GM23248 (cell line): ENCODE data around the gene DOP1A. TPM values are rescaled to one million over a fixed set of nuclear protein-coding genes. Genes with fewer than 3 reads are reported as not detected.

Source experiments
- DNase-seq: peaks from one replicate; pipeline ENCODE4 v3.0.0-alpha.2; 2015
- H2AFZ ChIP-seq: fragments of 200-600 bp; sonication (generic); 2 replicates; pipeline ENCODE4 v1.6.1; 2016; ENCODE audit warnings: antibody characterized with exemption
- H3F3A ChIP-seq: fragments of 200-600 bp; sonication (generic); 2 replicates; pipeline ENCODE4 v1.6.1; 2016; ENCODE audit warnings: mild to moderate bottlenecking, antibody characterized with exemption, mixed run types; ENCODE audit not compliant: insufficient read depth
- H3K27ac ChIP-seq: fragments of 200-600 bp; sonication (generic); 2 replicates; pipeline ENCODE4 v1.5.1; 2016; ENCODE audit warnings: mild to moderate bottlenecking
- H3K27me3 ChIP-seq: fragments of 200-600 bp; sonication (generic); replicated peaks from 2 replicates; pipeline ENCODE4 v1.6.1; 2016; ENCODE audit warnings: mild to moderate bottlenecking; ENCODE audit not compliant: insufficient read depth
- H3K36me3 ChIP-seq: fragments of 200-600 bp; sonication (generic); 2 replicates; pipeline ENCODE4 v1.6.1; 2016; ENCODE audit warnings: low read depth, mild to moderate bottlenecking
- H3K4me1 ChIP-seq: fragments of 200-600 bp; sonication (generic); 2 replicates; pipeline ENCODE4 v1.6.1; 2016; ENCODE audit warnings: mild to moderate bottlenecking; ENCODE audit not compliant: insufficient read depth
- H3K4me2 ChIP-seq: fragments of 200-600 bp; sonication (generic); one replicate; pipeline ENCODE4 v1.6.1; 2016; ENCODE audit warnings: mild to moderate bottlenecking; ENCODE audit not compliant: unreplicated experiment
- H3K4me3 ChIP-seq: fragments of 200-600 bp; sonication (generic); 2 replicates; pipeline ENCODE4 v1.5.1; 2016; ENCODE audit warnings: mild to moderate bottlenecking
- H3K79me2 ChIP-seq: fragments of 200-600 bp; sonication (generic); 2 replicates; pipeline ENCODE4 v1.6.1; 2016; ENCODE audit warnings: mild to moderate bottlenecking; ENCODE audit not compliant: insufficient read depth
- H3K9ac ChIP-seq: fragments of 200-600 bp; sonication (generic); 2 replicates; pipeline ENCODE4 v1.6.1; 2016; ENCODE audit warnings: mild to moderate bottlenecking
- H3K9me2 ChIP-seq: fragments of 200-600 bp; sonication (generic); 2 replicates; pipeline ENCODE4 v1.6.1; 2016; ENCODE audit warnings: mixed run types, mild to moderate bottlenecking, moderate library complexity; ENCODE audit not compliant: insufficient read depth
- H3K9me3 ChIP-seq: fragments of 200-600 bp; sonication (generic); one replicate; pipeline ENCODE4 v1.6.1; 2017; ENCODE audit warnings: low read depth
- H4K20me1 ChIP-seq: fragments of 200-600 bp; sonication (generic); 2 replicates; pipeline ENCODE4 v1.6.0; 2016; ENCODE audit not compliant: insufficient read depth
- EZH2 ChIP-seq: fragments of 200-600 bp; sonication (generic); IDR thresholded peaks from 2 replicates; pipeline ENCODE4 v1.6.1; 2018; ENCODE audit warnings: antibody characterized with exemption, mild to moderate bottlenecking; ENCODE audit not compliant: insufficient read depth, poor library complexity, severe bottlenecking
- EZH2phosphoT487 ChIP-seq: fragments of 200-600 bp; sonication (generic); IDR thresholded peaks from 2 replicates; pipeline ENCODE4 v1.6.1; 2018; ENCODE audit warnings: antibody characterized with exemption, moderate library complexity, mild to moderate bottlenecking, low read depth; ENCODE audit not compliant: insufficient read depth
- WGBS, 2 experiments: methylation state at CpG; one replicate each; pipeline ENCODE4 v1.1.6; 2015 to 2017; ENCODE audit warnings: low lambda C conversion rate in 2 of 2, low coverage in 1 of 2; ENCODE audit errors: missing lambda C conversion rate in 2 of 2; 5-methylcytosine and 5-hydroxymethylcytosine counted together
- in situ Hi-C: fragments of 300-500 bp; cut with MboI; formaldehyde crosslinking; loops from 2 replicates; pipeline ENCODE4 v1.15.0; 2020
- polyA plus RNA-seq: library from polyadenylated mRNA; unstranded; fragments of >200 nt; fragmentation: Nextera tagmentation; extraction: Ambion mirVana; gene quantifications from 2 replicates; pipeline ENCODE4 v1.2.1, GENCODE V29; 2016
- total RNA-seq: library from RNA; depleted of rRNA; stranded (reverse); fragments of >200 nt; shearing (Covaris generic); gene quantifications from 2 replicates; pipeline ENCODE4 v1.2.3, GENCODE V29; 2014; rRNA removed

Gene DOP1A
- total and polyA plus RNA-seq, 2 experiments from 2014 or later, result 3.5 to 18.2 TPM

- H3K9ac ChIP-seq, result peak overlapping the region; percentile 41
- in situ Hi-C loops, result no loop called here
- H3K9me2 ChIP-seq, result no peaks in the 10 kb centered on the region
- H3K9me3 ChIP-seq, result no peaks in the 10 kb centered on the region
- H3F3A ChIP-seq, result 0 out of 2 replicates have a peak, but pooled peaks cover 8% of the 10 kb centered on the region
- H3K4me3 ChIP-seq, result no peak overlapping the region
- H3K4me2 ChIP-seq, result no peak overlapping the region
- DNase-seq, result peak; percentile 86
- 23 to 28% methylated on average over 7 of the region's 7 CpGs for WGBS, 2 experiments
- no peaks in the 10 kb centered on the region for H3K36me3 ChIP-seq
- no peaks in the 10 kb centered on the region for H4K20me1 ChIP-seq
- peak overlapping the region; percentile 73 for H2AFZ ChIP-seq
- no peaks in the 10 kb centered on the region for H3K27me3 ChIP-seq
- peak overlapping the region; percentile 45 for H3K27ac ChIP-seq
- TF ChIP-seq EZH2, result no peak
- no peak for TF ChIP-seq EZH2phosphoT487
- no peaks in the 10 kb centered on the region for H3K79me2 ChIP-seq
- H3K4me1 ChIP-seq, result peaks cover 10% of the 10 kb centered on the region
These were observed 147.9 kb downstream of the DOP1A start for GRCh38 chr6:83215131-83216047.

- Histone ChIP-seq H2AFZ (no peak overlapping the region), H3K4me3 (no peak overlapping the region), H3F3A (0 out of 2 replicates have a peak, but pooled peaks cover 8% of the 10 kb centered on the region), H3K4me1 (peaks cover 10% of the 10 kb centered on the region), H4K20me1 (no peaks in the 10 kb centered on the region), H3K79me2 (no peaks in the 10 kb centered on the region), H3K9ac (no peak overlapping the region), H3K9me2 (no peaks in the 10 kb centered on the region), H3K27me3 (no peaks in the 10 kb centered on the region), H3K36me3 (no peaks in the 10 kb centered on the region), H3K4me2 (no peak overlapping the region), H3K27ac (no peak overlapping the region), H3K9me3 (no peaks in the 10 kb centered on the region)
- in situ Hi-C loops, result no loop called here
- TF ChIP-seq EZH2phosphoT487 (no peak), EZH2 (no peak)
- DNase-seq, result peak; percentile 58
These were observed 149.3 kb downstream of the DOP1A start for GRCh38 chr6:83216806-83217205.

Other genes starting within 250 kb of the DOP1A start
- 2.1 and 7.1 TPM in 2 replicates for gene UBE3D, start 1.8 kb upstream of the DOP1A start, total RNA-seq
- gene UBE3D, start 1.8 kb upstream of the DOP1A start, polyA plus RNA-seq, result 4.3 and 6.9 TPM in 2 replicates
- 74.4 and 89.0 TPM in 2 replicates for gene PGM3, start 125.6 kb downstream of the DOP1A start, total RNA-seq
- 131 and 132 TPM in 2 replicates for gene PGM3, start 125.6 kb downstream of the DOP1A start, polyA plus RNA-seq
- 4.4 and 6.1 TPM in 2 replicates for gene RWDD2A, start 125.7 kb downstream of the DOP1A start, total RNA-seq
- gene RWDD2A, start 125.7 kb downstream of the DOP1A start, polyA plus RNA-seq, result 5.2 and 5.5 TPM in 2 replicates